HEK293T (cell line): ENCODE results near the gene STAT5B.

Experiments
- CTCF ChIA-PET: fragments of 350-600 bp; formaldehyde crosslinking; extraction: SDS; loops from one replicate; lab custom pipeline; 2021; ENCODE audit warnings: antibody characterized with exemption, inconsistent platforms; lab: Yijun Ruan, JAX
- POLR2A ChIA-PET: fragments of 350-600 bp; formaldehyde crosslinking; extraction: SDS; loops from one replicate; lab custom pipeline; 2020; ENCODE audit warnings: antibody characterized with exemption, inconsistent platforms; lab: Yijun Ruan, JAX
- DNase-seq: peaks from one replicate; pipeline ENCODE4 v3.0.0; 2012; ENCODE audit warnings: mixed read lengths; ENCODE audit errors: extremely low spot score
- ARNT ChIP-seq: fragments of 450-650 bp; IDR thresholded peaks from 2 replicates; pipeline ENCODE4 v1.6.1; 2017; ENCODE audit warnings: mild to moderate bottlenecking
- BHLHE40 ChIP-seq: fragments of 450-650 bp; IDR thresholded peaks from 2 replicates; pipeline ENCODE4 v1.6.1; 2016; ENCODE audit warnings: mild to moderate bottlenecking, moderate library complexity, borderline replicate concordance
- CTBP1 ChIP-seq: fragments of 450-650 bp; IDR thresholded peaks from 2 replicates; pipeline ENCODE4 v1.6.1; 2016; ENCODE audit warnings: borderline replicate concordance
- ELF4 ChIP-seq: fragments of 450-650 bp; IDR thresholded peaks from 2 replicates; pipeline ENCODE4 v1.6.1; 2017; ENCODE audit warnings: antibody characterized with exemption
- FOXA1 ChIP-seq: fragments of 450-650 bp; IDR thresholded peaks from 2 replicates; pipeline ENCODE4 v1.6.1; 2016; ENCODE audit warnings: mild to moderate bottlenecking
- FOXK2 ChIP-seq: fragments of 450-650 bp; IDR thresholded peaks from 2 replicates; pipeline ENCODE4 v1.6.1; 2016; ENCODE audit warnings: mild to moderate bottlenecking
- FOXM1 ChIP-seq: fragments of 450-650 bp; IDR thresholded peaks from 2 replicates; pipeline ENCODE4 v1.6.1; 2017; ENCODE audit warnings: mild to moderate bottlenecking, borderline replicate concordance
- HDGF ChIP-seq: fragments of 450-650 bp; IDR thresholded peaks from 2 replicates; pipeline ENCODE4 v1.6.1; 2017; ENCODE audit warnings: antibody characterized with exemption, borderline replicate concordance
- L3MBTL2 ChIP-seq: fragments of 450-650 bp; conservative IDR thresholded peaks from 2 replicates; pipeline ENCODE4 v1.6.1; 2016; ENCODE audit warnings: mild to moderate bottlenecking
- LEF1 ChIP-seq: fragments of 450-650 bp; IDR thresholded peaks from 2 replicates; pipeline ENCODE4 v1.6.1; 2017; ENCODE audit warnings: mild to moderate bottlenecking, borderline replicate concordance
- NFRKB ChIP-seq: fragments of 450-650 bp; IDR thresholded peaks from 2 replicates; pipeline ENCODE4 v1.6.1; 2016; ENCODE audit warnings: mild to moderate bottlenecking, moderate library complexity
- PKNOX1 ChIP-seq: fragments of 450-650 bp; IDR thresholded peaks from 2 replicates; pipeline ENCODE4 v1.6.1; 2016
- SP1 ChIP-seq: fragments of 450-650 bp; IDR thresholded peaks from 2 replicates; pipeline ENCODE4 v1.6.1; 2017
- SUZ12 ChIP-seq: fragments of 450-650 bp; IDR thresholded peaks from 2 replicates; pipeline ENCODE4 v1.6.1; 2016; ENCODE audit warnings: mild to moderate bottlenecking
- TARDBP ChIP-seq: fragments of 450-650 bp; IDR thresholded peaks from 2 replicates; pipeline ENCODE4 v1.6.1; 2016
- ZNF384 ChIP-seq: fragments of 450-650 bp; IDR thresholded peaks from 2 replicates; pipeline ENCODE4 v1.6.1; 2016

The STAT5B gene

DNA sequence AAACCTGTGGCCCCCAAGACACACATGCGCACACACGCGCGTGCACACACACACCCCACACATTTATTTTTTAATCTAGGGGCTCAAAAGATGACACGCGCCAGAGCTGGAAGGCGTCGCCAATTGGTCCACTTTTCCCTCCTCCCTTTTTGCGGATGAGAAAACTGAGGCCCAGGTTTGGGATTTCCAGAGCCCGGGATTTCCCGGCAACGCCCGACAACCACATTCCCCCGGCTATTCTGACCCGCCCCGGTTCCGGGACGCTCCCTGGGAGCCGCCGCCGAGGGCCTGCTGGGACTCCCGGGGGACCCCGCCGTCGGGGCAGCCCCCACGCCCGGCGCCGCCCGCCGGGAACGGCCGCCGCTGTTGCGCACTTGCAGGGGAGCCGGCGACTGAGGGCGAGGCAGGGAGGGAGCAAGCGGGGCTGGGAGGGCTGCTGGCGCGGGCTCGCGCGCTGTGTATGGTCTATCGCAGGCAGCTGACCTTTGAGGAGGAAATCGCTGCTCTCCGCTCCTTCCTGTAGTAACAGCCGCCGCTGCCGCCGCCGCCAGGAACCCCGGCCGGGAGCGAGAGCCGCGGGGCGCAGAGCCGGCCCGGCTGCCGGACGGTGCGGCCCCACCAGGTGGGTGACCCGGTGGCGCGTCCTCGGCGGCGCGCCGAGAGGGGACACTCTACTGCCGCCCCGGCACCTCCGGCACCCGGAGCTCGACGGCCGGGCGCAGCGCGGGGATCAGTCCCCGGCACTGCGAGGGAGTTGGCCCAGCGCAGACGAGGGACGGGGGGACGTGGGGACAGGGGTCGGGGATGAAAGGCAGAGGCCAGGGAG is 12.0 kb upstream of the STAT5B start, which contains the start of gene STAT5A:
STAT5A (plus strand) TSS at position 522 of the 826 bp plus-strand sequence. CDS start 914 bp downstream, outside the sequence.
- CTCF ChIA-PET = interaction anchor here (1.8 kb wide), 1 partner anchor 66 kb away, joined by 7 read pairs; no protein-coding TSS in a partner anchor
- no peak for TF ChIP-seq LEF1
- no peak for TF ChIP-seq CTBP1
- no peak for TF ChIP-seq FOXA1
- no peak for TF ChIP-seq NFRKB
- no peak for TF ChIP-seq ZNF384
- TF ChIP-seq ELF4 = no peak
- no peak for TF ChIP-seq TARDBP
- TF ChIP-seq HDGF = no peak
- no peak for TF ChIP-seq PKNOX1
- no peak for TF ChIP-seq SUZ12
- TF ChIP-seq BHLHE40 = no peak
- no peak for TF ChIP-seq FOXK2
- TF ChIP-seq L3MBTL2 = no peak
- no peak for TF ChIP-seq SP1
- TF ChIP-seq ARNT = no peak
- TF ChIP-seq FOXM1 = no peak
- DNase-seq = no peak
- POLR2A ChIA-PET = no interaction called here

DNA sequence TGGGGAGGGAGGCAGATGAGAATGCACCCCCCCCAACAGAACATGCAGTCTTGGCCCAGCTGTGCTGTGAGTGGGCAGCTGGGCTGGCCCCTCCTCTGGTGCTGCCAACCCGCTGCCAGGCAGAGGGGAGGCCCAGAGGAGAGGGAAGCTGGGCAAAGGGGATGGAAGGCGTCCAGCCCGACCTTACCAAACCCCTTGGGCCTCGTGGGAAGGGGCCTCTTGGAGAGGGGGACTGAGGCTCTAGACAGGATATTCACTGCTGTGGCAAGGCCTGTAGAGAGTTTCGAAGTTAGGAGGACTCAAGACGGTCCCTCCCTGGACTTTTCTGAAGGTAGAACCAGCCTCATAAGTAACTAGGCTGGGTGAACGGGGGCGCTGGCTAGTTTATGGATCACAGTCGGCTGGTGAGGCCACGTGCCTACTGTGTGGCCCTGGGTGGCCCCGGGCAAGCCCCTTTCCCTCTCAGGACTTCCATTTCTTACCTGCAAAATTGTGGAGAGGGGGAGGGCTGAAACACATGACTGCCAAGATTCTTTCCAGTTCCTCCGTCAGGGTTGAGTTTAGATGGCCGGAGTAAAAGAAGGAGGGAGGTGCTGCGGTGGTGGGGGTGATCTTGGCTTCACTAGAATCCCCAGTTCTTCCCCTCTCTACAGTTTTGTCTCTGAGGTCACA is 11.2 kb upstream of the STAT5B start:
- ChIA-PET CTCF (interaction anchor here (0.7 kb wide), 1 partner anchor 104 kb away, joined by 6 read pairs; no protein-coding TSS in a partner anchor), POLR2A (no interaction called here)
- no peak for DNase-seq
- TF ChIP-seq NFRKB (no peak), ELF4 (no peak), FOXM1 (no peak), LEF1 (no peak), FOXA1 (no peak), ZNF384 (no peak), HDGF (no peak), SP1 (no peak), CTBP1 (no peak), SUZ12 (no peak), PKNOX1 (no peak), ARNT (no peak), BHLHE40 (no peak), L3MBTL2 (no peak), FOXK2 (no peak), TARDBP (no peak)

- TF ChIP-seq PKNOX1 = no peak
- TF ChIP-seq FOXM1 = no peak
- TF ChIP-seq CTBP1 = no peak
- TF ChIP-seq BHLHE40 = no peak
- TF ChIP-seq ARNT = no peak
- no peak for TF ChIP-seq FOXA1
- no peak for TF ChIP-seq LEF1
- TF ChIP-seq L3MBTL2 = no peak
- no peak for TF ChIP-seq SP1
- no peak for TF ChIP-seq TARDBP
- no peak for TF ChIP-seq HDGF
- no peak for TF ChIP-seq ELF4
- DNase-seq = no peak
- POLR2A ChIA-PET = interaction anchor here (0.6 to 1.5 kb wide), 2 partner anchors 9 to 11 kb away, joined by 3 to 4 read pairs; partner anchors contain the start of gene STAT5B
- CTCF ChIA-PET = interaction anchor here (0.6 to 0.7 kb wide), 2 partner anchors 39 to 103 kb away, joined by 3 to 6 read pairs; no protein-coding TSS in a partner anchor
Observed at GRCh38 chr17:42286411-42287221, 10.4 kb upstream of the STAT5B start.

DNA sequence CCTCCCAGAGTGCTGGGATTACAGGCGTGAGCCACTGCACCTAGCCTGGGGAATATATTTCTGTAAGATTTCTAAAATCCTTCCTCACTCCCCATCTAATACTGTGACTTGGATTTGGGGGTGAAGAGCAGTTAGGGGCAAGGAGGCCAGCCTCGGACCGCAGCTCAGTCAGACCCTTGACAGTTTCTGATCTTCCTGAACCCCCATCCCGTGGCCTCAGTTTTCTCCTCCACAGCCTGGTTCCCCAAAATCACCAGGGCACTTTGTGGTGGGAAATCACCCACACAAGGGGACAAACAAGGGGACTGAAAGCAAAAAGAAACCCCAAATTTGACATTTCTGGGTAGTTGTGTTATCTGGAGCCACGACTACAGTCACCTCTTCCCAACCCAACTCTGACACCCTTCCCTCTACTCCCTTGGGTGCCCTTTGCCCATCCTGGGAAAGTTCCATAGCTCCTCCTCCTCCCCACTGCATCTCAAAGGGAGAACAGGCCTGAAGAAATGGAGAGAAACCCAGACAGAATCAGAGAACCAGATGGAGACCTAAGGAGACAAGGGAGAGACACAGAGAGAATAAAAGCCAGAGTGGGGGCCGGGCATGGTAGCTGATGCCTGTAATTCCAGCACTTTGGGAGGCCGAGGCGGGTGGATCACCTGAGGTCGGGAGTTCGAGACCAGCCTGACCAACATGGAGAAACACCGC is 9.3 kb upstream of the STAT5B start:
- POLR2A ChIA-PET = interaction anchor here (1.5 kb wide), 1 partner anchor 10 kb away, joined by 4 read pairs; the partner anchor contains the start of gene STAT5B
- CTCF ChIA-PET = no interaction called here
- no peak for TF ChIP-seq ARNT
- TF ChIP-seq BHLHE40 = no peak
- no peak for TF ChIP-seq L3MBTL2
- TF ChIP-seq LEF1 = no peak
- TF ChIP-seq FOXM1 = no peak
- TF ChIP-seq PKNOX1 = no peak
- TF ChIP-seq TARDBP = no peak
- TF ChIP-seq FOXK2 = no peak
- TF ChIP-seq CTBP1 = no peak
- no peak for TF ChIP-seq SP1
- TF ChIP-seq FOXA1 = no peak
- TF ChIP-seq HDGF = no peak
- no peak for TF ChIP-seq ELF4
- no peak for DNase-seq
